GM18858 (cell line): ENCODE results near the gene SLC5A8.
"Not testable (repeated sequence)": the region's sequence is repeated elsewhere in the genome, so short reads cannot be mapped to it uniquely, and the experiment has no call there.

Experiments
- ATAC-seq: cut with Tn5 transposase; IDR thresholded peaks from one replicate; pipeline ENCODE4 v1.9.1; 2021; ENCODE audit not compliant: unreplicated experiment

Gene SLC5A8

DNA sequence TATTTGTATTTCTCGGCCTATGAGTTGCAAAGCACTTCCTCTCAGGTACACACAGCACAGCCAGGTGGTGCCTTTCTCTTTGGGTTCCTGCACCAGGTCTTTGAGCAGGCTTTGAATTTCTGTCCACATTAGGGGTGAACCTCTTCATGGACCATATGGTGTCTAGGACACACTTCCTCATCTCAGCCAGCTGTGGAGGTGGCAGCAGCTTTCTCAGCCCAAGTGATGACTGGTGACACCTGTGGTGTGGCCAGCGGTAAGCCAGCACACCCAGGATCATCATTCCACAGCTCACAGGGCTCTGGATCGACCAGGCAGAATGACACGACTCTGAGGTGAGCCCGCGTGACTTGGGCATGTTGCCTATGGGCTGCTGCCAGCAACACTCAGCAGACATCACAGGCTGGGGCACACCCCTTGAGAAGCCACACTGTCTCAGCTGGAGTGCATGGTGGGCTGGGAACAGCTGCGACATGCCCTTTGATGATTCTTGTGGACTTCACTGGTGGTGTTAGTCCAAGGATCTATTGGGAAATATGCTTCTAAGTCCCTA is 36.8 kb downstream of the SLC5A8 start:
- ATAC-seq: no peak

DNA sequence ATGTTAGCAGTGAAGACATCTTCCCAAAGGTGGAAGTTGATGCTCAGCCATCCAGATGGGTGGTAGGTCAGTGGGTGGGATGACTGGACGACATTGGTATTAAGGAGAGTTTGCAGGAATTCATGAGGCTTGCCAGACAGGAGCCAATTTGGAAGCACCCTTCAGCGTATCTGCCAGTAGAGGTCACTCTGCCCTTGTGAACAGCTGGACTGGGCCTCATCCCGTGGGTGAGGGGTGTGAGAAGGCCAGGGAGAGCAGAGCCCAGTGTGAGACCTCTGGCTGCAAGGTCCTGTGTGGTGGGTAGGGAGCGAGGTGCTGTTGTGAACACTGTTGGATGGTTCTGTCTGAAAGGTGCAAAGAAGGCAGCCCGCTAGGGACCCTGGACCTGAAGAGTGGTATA is 37.7 kb downstream of the SLC5A8 start:
- no peak for ATAC-seq

DNA sequence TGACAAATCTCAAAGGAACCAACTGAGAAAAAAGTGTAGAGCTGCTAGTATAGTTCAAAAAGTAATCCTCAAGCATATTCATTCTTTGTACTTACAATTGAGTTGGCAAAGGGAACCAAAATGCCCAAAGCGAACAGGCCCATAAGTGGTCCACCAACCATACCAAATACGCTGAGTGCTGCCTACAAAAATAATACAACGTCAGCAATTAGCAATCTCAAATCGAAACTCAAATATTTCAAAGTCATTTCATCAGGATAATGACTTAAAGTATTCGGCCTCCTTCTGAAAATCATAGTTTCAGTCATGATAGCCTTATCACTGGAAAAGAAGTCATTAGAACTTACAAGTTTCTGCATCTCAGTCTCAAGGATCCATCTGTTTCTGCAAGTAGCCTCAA is 42.0 kb downstream of the SLC5A8 start:
- no peak for ATAC-seq

DNA sequence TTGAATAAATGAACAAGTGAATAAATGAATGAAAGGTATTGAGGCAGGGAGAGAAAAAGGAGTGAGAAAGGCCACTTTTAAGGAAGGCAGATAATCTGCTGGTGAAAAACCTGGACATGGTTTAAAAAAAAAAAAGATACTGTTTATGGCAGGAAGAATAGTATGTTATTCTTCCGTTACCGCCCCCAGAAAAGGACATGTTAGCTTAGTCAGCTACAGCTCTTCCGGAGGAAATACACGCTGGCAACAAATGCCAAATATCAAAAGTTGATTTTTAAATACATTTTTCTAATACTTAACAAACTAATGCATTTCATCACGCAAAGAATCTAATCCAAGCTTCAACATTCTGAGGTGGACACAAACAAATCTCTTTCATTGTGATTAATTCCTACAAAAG is 43.2 kb downstream of the SLC5A8 start:
- no peak for ATAC-seq

DNA sequence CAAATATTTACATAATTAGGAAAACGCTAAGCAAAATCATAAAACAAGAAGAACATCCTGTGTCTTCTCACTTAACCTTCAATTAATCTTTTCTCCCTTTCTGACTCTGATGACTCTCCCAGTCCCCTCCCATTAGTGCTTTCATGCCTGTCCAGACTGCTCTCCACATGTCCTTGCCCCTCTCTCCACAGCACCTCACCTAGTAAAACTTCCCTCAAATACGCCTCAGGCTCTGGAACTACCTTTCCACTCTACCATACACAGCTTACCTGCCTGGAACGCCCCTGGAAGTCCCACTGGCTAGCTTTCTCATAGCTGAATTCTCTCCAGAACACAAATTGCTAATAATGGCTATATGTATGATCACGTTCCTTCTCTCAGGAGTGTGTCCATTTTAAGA is 44.7 kb downstream of the SLC5A8 start:
- ATAC-seq: no peak

DNA sequence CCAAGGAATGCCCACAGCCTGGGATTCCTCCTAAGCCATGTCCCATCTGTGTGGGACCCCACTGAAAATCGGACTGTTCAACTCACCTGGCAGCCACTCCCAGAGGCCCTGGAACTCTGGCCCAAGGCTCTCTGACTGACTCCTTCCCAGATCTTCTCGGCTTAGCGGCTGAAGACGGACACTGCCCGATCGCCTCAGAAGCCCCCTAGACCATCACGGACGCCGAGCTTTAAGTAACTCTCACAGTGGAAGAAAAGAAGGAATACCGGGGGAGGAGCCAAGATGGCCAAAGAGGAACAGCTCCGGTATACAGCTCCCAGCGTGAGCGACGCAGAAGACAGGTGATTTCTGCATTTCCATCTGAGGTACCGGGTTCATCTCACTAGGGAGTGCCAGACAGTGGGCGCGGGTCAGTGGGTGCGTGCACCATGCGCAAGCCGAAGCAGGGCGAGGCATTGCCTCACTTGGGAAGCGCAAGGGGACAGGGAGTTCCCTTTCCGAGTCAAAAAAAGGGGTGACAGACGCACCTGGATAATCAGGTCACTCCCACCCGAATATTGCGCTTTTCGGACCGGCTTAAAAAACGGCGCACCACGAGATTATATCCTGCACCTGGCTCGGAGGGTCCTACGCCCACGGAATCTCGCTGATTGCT is 64.1 kb downstream of the SLC5A8 start:
- ATAC-seq: not testable (repeated sequence)

DNA sequence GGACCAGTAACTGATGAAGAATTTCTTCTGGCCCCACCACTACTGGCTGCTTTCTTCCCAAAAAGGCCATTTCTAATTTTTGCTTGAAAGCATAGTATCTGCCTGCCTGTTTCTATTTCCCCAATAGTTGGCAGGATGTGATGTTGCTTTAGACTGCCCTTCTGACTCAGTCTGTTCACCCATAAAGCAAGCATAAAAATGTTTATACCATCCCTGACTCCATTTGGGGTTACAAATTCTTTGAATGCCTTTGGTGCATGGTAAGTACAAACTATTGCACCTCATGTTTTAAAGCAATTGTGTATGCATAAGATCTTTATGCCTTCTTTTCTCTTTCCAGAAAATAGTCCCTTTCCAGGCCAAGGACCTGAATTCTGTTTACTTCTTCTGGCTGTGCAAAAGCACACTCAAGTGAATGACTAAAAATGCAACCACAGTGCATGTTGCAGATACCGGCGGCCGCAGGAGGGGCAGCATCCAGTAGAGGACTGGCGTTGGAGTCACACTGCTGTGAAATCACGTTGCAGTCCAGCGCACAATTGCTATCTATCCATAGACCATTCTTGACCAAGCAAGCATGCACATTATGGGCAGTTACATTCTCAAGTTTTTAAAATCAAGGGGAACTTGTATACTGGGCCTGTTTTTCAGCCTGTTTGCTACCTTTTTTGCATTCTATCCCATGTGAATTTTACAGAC is 82.4 kb downstream of the SLC5A8 start:
- no peak for ATAC-seq

DNA sequence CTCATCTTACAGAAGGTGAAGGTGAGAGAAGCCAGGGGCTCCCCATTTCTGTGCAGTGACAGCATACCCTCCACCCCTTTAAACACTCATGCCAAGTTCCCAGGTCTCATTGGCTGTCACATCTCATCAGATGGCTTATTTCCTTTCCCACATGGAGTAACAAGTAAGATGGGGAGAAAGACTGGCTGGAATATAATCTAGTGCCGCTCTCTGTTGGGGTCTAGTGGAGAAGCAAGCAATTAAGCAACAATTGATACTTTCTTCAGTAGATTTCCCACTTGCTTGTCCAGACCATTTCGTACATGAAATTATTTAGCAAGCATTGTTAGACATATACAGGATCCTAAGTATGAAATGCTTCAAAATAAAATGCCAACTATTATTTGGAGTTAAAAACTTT is 92.2 kb downstream of the SLC5A8 start:
- no peak for ATAC-seq

DNA sequence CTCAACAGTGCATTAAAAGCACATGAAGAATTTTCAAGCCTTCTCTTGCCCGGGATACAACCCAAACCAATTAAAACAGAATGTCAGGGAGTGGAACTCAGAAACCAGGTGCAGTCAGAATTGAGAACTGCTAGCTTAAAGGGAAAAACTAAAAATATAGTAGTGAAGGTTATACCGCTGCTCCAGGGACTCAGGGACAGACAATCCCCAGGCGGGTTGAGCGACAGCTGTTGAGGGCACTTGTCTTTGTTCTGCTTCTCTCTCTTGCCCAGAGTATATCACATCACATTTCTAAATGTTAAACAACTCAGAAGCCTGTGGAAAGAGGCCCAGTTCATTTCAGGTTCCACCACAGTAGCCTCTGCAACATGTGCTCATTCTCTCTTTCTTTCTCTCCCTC is 93.1 kb downstream of the SLC5A8 start:
- ATAC-seq: no peak

DNA sequence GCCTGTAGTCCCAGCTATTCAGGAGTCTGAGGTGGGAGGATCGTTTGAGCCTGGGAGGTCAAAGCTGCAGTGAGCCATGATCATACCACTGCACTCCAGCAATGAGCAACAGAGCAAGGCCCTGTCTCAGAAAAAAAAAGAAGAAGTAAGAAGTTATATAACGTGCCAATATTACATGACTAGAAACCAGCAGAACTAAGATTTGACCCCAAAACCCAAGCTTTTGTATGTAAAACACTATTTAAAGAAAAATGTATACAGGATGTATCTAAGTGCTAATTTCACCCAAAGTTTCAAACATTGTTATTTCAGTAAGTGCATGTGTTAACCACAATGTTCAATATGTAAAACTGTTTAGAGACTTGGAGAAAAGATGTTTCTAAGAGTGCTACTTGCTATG is 94.7 kb downstream of the SLC5A8 start:
- peak; percentile 53 for ATAC-seq

DNA sequence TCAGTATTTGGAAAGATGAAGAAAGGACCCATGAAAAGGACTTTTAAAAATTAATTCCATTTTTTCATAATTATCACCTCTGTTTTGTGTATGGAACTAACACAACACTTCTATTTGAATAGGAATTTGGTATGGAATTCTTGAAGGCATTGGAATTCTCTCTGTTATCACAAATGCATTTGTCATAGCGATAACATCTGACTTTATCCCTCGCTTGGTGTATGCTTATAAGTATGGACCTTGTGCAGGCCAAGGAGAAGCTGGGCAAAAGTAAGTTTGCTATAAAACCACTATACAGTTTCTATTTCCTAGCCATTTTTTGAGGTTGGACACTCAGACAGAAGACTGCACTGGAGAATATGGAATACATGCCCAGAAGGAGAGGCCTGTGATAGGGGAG is 98.6 kb downstream of the SLC5A8 start:
- no peak for ATAC-seq

DNA sequence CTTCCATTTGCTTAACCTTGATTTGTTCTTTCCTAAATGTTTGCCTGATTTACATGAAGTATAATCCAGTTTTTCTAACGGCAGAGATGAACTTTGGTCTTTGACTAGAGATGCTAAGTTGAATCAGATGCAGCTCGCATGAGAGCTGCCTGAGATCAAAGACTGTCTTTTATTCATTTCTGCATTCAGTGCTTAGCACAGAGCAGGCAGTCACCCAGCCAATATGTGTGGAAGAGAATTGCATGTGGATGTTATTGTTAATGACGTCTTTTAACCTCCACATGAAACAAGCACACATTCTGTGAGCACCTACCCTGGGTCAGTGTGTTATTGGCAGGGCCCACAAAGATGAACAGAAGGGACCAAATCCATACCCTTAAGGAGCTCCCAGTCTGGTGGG is 99.2 kb downstream of the SLC5A8 start:
- ATAC-seq: no peak

DNA sequence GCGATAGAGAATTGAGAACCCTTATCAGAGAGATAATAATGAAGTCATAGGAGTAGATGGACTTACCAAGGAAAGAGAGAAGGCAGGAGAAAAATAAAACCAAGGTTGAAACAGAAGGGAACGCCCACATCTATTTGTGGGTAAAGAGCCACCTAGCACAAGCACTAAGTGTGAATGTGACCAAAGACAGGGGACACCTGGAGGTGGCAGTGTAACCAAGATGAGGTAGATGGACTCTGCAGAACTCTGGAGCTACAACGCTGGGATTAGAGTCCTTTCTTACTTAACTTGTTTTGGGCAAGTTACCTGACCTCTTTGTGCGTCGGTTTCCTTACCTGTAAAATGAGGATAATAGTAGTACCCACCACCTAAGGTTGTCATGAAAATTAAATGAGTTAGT is 101.9 kb downstream of the SLC5A8 start:
- no peak for ATAC-seq

DNA sequence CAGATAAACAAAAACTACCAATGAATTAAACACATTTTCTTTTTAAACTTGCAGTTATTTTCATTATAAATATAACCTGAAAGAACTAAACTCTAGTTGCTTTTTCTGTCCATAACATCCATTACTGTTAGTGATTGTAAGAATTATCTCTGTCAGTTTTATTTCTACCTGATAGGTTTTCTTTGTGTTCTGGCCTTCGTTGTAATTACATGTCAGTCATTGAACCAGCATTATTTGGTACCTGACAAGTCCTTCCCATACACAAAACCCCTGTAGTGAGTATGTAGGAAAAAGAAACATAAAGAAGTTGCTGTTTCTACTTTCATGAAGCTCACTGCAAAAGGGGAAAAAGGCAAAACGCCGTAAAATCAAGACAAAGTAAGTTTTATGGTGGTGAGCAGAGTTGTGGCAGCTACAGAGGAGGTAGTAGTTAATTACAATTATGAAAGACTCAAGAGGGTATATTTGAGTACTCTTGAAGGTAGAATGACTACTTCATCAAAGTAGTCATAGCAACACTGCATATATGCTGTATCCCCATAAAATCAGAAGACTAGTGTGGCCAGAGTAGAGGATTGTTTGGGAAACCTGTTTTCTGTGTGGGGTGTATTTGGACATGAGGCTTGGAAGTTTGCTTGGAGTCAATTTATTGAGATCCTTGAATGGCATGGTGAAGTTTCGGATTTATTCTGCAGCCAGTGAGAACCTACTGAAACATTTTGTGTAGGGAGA is 102.8 kb downstream of the SLC5A8 start:
- ATAC-seq: no peak
